Activated naive CD8-positive, alpha-beta T cell (primary cell): ENCODE results near the gene TIMP3.

Source experiments
- H3K27ac Mint-ChIP-seq: one replicate; pipeline ENCODE4 v1.8.0; 2021; ENCODE audit warnings: mixed read lengths
- H3K27me3 Mint-ChIP-seq: one replicate; pipeline ENCODE4 v1.8.0; 2021; ENCODE audit warnings: mixed read lengths
- H3K36me3 Mint-ChIP-seq: one replicate; pipeline ENCODE4 v1.8.0; 2021; ENCODE audit warnings: mixed read lengths
- H3K4me1 Mint-ChIP-seq: one replicate; pipeline ENCODE4 v1.8.0; 2021; ENCODE audit warnings: low read depth, mixed read lengths
- H3K4me3 Mint-ChIP-seq: one replicate; pipeline ENCODE4 v1.8.0; 2021; ENCODE audit warnings: mild to moderate bottlenecking, mixed read lengths
- H3K9me3 Mint-ChIP-seq: one replicate; pipeline ENCODE4 v1.8.0; 2021; ENCODE audit warnings: low read depth, mixed read lengths

The TIMP3 gene

DNA sequence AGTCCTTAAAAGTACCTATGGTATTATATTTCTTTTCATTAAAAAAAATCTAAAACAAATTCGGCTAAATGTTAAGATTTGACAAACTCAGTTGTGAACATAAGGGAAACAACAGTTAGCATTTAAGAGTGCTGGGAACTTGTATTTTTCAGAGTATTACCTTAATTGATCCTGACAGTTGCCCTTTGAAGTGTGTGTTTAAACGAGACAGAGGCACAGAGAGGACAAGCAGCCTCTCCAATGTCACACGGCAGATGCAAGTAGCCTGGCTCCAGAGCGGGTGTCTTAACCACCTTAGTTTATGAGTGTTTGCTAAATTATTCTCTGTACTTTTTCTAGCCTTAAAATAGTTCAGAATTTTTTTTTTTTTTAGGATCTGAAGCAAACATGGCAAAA, 80.9 kb downstream of the TIMP3 start:
- no peaks in the 10 kb centered on the region for H3K27me3 Mint-ChIP-seq
- H3K4me1 Mint-ChIP-seq = peaks cover 17% of the 10 kb centered on the region
- H3K36me3 Mint-ChIP-seq = no peaks in the 10 kb centered on the region
- no peaks in the 10 kb centered on the region for H3K9me3 Mint-ChIP-seq
- H3K4me3 Mint-ChIP-seq = peak overlapping the region; percentile 68
- peak overlapping the region; percentile 50 for H3K27ac Mint-ChIP-seq

DNA sequence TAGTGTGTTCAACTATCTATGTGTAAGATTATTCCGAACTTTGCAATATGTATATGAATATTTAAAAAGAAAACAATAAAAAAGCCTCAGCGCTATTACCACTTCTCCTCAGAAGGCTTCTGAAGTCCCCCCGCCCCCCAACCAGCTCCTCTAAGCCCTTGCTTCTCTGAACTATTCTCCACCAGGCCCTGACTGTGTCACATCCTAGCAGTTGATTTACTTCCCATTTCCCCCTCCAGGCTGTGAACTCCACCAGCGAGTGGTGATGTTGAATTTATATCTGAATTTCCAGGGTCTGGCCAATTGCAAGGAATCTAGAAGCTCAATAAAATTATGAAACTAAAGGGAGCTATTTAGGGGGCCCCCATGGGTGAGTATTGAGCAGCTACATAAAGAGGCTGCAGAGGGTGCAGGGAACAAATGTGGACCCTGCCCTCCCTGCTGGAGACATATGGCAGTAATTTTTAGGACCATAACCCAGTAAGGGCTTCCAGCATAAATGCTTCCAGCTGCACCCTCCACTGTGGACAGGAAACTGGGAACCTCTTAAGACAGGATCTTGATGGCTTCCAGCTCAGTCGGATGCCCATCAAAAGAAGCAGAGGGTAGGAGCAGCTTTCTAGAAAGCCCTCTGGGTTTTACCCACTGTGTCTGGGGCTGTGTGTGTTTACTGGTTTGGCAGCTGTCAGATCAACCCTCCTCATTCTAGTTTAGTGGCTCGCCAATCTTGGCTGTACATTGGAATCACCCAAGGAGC, 81.4 kb downstream of the TIMP3 start:
- Mint-ChIP-seq H3K4me1 (peaks cover 17% of the 10 kb centered on the region), H3K9me3 (no peaks in the 10 kb centered on the region), H3K4me3 (no peak overlapping the region), H3K36me3 (no peaks in the 10 kb centered on the region), H3K27ac (peak overlapping the region; percentile 50), H3K27me3 (no peaks in the 10 kb centered on the region)

DNA sequence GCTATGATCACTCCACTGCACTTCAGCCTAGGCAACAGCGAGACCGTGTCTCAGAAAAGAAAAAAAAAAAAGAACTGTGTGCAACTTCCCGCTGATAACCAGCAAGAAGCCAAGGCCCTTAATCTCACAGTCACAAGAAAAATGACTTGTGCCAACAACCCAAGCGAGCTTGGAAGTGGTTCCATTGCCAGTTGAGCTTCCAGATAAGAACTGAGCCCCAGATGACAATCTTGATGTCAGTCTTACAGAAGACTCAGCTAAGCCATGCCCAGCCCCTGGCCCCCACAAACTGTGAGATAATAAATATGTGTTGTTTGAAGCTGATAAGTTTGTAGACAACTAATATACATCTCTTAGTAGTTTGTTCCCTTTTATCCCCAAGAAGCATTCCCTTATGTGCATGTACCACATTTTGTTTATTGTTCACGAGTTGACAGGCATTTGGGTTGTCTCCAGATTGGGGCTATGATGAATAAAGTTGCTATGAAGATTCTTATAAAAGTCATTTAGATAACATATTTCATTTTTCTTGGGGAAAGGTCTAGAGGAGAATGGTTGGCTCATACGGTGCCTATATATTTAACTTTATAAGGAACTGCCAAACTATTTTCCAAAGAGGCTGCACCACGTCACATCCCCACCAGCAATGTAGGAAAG, 85.9 kb downstream of the TIMP3 start:
- peaks cover under 1% of the 10 kb centered on the region for H3K4me1 Mint-ChIP-seq
- H3K27ac Mint-ChIP-seq = no peak overlapping the region
- no peak overlapping the region for H3K4me3 Mint-ChIP-seq
- H3K9me3 Mint-ChIP-seq = no peaks in the 10 kb centered on the region
- no peaks in the 10 kb centered on the region for H3K27me3 Mint-ChIP-seq
- H3K36me3 Mint-ChIP-seq = no peaks in the 10 kb centered on the region

DNA sequence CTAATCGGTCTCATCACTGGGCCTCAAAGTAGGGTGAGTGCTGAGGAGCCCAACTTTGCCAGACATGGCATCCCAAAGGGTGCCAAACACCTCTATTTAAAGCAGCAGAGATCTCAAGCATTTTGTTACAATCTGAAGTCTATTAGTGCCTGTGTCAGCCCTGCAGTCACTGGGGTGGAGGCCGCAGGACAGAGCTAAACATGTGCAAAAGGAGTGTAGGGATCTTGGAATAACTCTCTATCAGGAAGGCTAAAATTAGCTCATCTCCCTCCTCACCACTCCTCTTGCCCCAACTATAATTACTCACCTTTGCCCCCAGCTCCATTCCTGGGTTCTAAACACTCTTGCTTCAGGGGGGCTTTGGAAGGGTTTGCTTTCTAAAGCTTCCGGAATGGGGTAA, 87.5 kb downstream of the TIMP3 start:
- no peaks in the 10 kb centered on the region for H3K36me3 Mint-ChIP-seq
- no peak overlapping the region for H3K4me3 Mint-ChIP-seq
- H3K27ac Mint-ChIP-seq = no peak overlapping the region
- H3K27me3 Mint-ChIP-seq = no peaks in the 10 kb centered on the region
- H3K4me1 Mint-ChIP-seq = no peaks in the 10 kb centered on the region
- H3K9me3 Mint-ChIP-seq = no peaks in the 10 kb centered on the region

DNA sequence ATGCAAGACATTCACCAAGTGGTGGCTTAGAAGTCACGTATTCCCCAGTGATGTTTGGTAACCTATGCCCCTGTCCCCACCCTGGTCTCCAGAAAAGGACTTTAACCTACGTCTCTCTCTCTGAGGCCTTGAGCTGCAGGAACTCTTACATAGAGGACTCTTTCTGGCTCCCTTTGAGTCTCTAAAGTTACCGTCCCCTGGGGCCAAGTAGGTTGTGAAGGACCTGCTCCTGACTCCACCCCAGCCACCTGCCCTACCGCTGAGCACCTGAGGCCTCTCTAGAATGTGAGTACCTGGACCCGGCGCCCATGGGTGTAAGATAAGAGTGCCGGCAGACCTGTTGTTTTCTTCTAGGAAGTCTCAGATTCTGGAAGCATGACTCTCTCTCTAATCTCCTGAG, 95.4 kb downstream of the TIMP3 start:
- Mint-ChIP-seq H3K4me1 (no peaks in the 10 kb centered on the region), H3K27me3 (no peaks in the 10 kb centered on the region), H3K4me3 (no peak overlapping the region), H3K27ac (no peak overlapping the region), H3K9me3 (no peaks in the 10 kb centered on the region), H3K36me3 (no peaks in the 10 kb centered on the region)

DNA sequence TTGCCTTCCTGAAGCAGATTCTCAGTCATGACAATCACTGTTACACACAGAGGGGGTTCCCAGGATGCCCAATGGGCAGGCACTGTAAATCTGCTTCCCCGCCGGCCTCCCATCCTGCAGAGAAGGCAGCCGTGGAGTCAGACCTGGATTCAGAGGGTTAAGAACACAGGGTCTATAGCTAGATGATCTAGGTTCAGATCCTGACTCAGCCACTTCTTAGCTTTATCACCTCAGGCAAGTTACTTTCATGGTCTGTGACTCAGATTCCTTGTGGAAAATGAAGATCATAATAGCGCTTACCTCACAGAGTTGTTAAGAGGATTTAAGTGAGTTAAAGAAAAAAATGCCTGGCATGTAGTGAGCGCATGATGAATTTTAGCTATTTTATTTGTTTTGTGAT, 95.9 kb downstream of the TIMP3 start:
- Mint-ChIP-seq H3K9me3 (no peaks in the 10 kb centered on the region), H3K27ac (no peak overlapping the region), H3K27me3 (no peaks in the 10 kb centered on the region), H3K36me3 (no peaks in the 10 kb centered on the region), H3K4me3 (no peak overlapping the region), H3K4me1 (no peaks in the 10 kb centered on the region)

DNA sequence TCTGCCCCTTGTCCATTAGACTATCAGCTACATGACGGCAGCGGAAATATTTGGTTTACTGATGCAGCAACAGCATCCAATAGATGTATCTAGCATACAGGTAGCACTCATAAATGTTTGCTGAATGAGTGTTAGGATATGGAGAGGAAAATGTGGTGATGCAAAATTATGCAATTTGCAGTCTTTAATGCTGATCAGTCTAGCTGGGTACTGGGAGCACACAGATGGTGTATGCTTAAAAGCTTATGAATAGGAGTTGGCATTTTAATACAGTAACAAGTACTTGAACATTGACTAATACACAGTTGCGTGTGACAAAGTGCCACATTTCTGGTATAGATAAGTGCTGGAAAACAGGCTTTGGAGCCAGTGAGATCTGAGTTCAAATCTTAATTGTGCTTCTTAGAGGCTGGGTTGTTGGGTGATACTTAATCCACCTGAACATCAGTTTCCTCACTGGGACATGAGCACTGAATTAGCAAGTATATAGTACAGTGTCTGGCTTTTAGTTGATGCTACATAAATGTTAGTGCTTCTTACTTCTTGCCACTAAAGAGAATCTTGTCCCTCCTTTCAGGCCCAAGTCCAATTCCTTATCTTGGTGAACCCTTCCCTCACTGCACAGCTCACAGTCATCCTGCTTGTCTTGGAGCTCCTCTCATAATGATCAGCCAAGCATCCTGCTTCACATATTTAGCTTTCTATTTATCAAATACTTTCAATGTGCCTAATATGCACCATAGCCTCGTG, 99.6 kb downstream of the TIMP3 start:
- Mint-ChIP-seq H3K36me3 (no peaks in the 10 kb centered on the region), H3K27ac (no peak overlapping the region), H3K4me3 (no peak overlapping the region), H3K4me1 (no peaks in the 10 kb centered on the region), H3K27me3 (no peaks in the 10 kb centered on the region), H3K9me3 (no peaks in the 10 kb centered on the region)

DNA sequence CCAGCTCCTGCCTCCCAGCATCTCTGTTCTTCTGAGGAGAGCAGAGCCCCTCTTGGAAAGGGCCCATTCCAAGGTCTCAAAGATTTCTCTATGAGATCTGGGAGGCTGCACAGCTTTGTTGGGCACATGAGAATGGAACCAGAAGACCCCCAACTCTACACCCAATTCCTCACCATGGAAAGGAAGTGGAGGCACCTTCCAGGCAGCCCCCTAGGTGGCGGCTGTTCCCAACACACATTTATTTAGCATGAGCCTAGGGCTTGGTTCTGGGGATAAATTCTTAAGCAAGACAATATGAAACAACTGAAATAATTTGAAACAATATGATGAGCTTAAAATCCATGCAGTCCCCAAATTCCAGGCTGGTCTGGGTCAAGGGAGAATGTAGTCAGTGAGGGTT, 100.4 kb downstream of the TIMP3 start:
- Mint-ChIP-seq H3K27me3 (no peaks in the 10 kb centered on the region), H3K27ac (no peak overlapping the region), H3K36me3 (no peaks in the 10 kb centered on the region), H3K9me3 (no peaks in the 10 kb centered on the region), H3K4me3 (no peak overlapping the region), H3K4me1 (no peaks in the 10 kb centered on the region)

DNA sequence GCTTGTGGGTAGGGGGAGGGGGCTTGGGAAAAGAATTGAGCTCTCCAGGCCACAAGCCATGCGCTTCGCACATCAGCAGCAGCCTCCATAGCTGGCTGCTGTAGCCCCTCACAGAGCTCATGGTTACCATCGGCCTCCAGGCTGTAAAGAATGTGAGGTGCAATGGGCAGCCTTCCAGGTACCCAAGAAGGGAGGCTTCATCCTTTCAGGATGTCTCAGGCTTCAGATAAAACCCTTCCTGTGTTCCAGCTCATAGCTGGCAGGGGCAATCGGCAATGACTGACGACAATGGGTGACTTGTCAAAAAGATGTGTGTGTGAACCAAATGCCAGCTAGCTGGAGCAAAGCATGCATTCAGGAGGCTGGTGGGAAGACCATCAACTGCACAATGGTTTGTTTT, 102.0 kb downstream of the TIMP3 start:
- no peak overlapping the region for H3K27ac Mint-ChIP-seq
- no peak overlapping the region for H3K4me3 Mint-ChIP-seq
- H3K27me3 Mint-ChIP-seq = no peaks in the 10 kb centered on the region
- no peaks in the 10 kb centered on the region for H3K36me3 Mint-ChIP-seq
- H3K4me1 Mint-ChIP-seq = no peaks in the 10 kb centered on the region
- H3K9me3 Mint-ChIP-seq = no peaks in the 10 kb centered on the region

DNA sequence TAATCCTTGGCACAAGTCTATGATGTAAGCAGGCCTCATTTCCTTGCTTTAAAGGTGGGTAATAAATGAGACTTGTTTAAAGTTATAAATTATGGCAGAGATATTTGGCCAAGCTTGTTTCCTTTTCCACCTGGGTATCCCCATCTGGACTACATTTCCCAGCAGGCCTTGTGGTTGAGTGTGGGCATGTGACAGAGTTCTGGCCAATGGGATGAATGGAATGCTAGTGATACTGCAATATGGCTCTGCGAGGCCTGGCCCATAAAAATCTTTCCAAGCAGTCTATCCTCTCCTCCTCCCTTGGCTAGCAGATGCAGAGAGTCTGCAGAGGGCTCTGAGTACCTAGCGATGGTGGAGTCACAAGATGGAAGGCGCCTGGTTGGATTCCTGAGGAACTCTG, 102.5 kb downstream of the TIMP3 start:
- H3K27me3 Mint-ChIP-seq = no peaks in the 10 kb centered on the region
- no peaks in the 10 kb centered on the region for H3K9me3 Mint-ChIP-seq
- H3K36me3 Mint-ChIP-seq = no peaks in the 10 kb centered on the region
- no peaks in the 10 kb centered on the region for H3K4me1 Mint-ChIP-seq
- no peak overlapping the region for H3K4me3 Mint-ChIP-seq
- no peak overlapping the region for H3K27ac Mint-ChIP-seq

DNA sequence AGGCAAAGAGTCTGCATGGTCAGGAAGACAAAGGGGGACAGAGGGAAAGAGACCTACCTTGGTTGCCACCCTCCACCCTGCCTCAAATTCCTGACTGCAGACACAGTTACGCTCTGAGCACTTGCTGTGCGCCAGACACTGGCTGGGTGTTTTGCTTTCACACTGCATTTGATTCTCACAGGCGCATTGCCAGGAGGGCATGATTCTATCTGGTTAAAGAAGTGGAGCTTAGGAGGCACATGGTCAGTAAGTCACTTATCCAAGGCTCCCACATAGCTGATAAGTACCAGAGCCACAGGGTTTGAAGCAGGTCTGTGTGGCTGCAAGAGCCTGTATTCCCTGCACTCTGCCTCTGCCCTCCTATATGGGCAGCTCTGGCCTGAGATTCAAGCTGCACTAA, 103.9 kb downstream of the TIMP3 start:
- H3K27me3 Mint-ChIP-seq = no peaks in the 10 kb centered on the region
- no peaks in the 10 kb centered on the region for H3K36me3 Mint-ChIP-seq
- no peaks in the 10 kb centered on the region for H3K9me3 Mint-ChIP-seq
- no peak overlapping the region for H3K4me3 Mint-ChIP-seq
- H3K4me1 Mint-ChIP-seq = no peaks in the 10 kb centered on the region
- no peak overlapping the region for H3K27ac Mint-ChIP-seq

DNA sequence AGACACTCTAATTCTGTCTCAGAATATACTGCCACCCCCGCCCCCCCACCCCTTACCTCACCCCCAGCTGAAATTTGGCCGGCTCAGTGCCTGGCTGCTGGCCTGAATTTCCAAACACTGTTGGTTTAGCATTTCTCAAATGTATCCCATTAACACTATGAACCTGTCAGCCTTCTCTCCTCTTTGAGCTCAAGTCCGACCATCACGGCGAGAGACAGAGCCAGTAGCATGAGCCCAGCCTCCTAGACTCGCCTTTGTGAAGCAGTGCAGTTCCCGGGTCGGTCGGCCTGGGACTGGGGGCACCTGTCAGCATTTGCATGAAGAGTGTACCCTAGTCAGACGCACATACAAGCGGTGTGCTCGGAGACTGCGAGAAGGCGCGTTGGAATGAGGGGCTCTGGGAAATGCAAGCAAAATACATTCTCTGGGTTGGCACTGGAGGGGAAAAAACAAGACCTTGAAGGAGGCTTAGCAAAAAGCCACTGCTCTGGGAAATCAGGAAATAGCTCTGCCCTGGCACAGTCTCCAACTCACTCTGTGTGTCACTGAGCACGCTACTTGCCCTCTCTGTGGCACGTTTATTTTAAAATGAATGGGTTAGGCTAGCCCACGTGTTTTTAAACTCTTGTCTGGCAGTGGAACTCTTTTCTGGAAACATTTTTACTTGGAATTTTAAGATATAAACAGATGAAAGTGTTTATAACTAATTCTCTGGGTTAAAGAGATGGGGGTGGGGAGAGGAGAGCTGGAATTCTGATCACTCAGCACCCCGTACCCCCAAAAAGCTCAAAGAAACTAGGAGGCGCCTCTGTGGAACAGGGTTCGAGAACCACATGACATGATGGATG, 108.3 kb downstream of the TIMP3 start:
- Mint-ChIP-seq H3K36me3 (no peaks in the 10 kb centered on the region), H3K4me3 (no peak overlapping the region), H3K9me3 (no peaks in the 10 kb centered on the region), H3K27ac (no peak overlapping the region), H3K4me1 (no peaks in the 10 kb centered on the region), H3K27me3 (no peaks in the 10 kb centered on the region)

DNA sequence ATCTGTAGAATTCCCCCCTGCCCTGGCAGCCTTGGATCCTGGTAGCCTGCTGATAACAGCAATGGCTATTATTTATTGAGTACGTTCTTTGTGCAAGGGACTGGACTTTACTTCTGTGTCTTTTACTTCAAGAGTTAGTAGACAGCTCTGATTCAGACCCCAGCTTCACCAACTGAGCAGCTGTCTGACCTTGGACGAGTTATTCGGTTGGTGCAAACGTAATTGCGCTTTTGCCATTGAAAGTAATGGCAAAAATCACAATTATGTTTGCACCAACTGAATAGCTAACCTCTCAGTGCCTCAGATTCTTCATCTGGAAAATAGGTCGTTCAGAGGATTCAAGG, 108.9 kb downstream of the TIMP3 start:
- Mint-ChIP-seq H3K27me3 (no peaks in the 10 kb centered on the region), H3K4me3 (no peak overlapping the region), H3K36me3 (peaks cover 2% of the 10 kb centered on the region), H3K27ac (no peak overlapping the region), H3K9me3 (peaks cover 3% of the 10 kb centered on the region), H3K4me1 (no peaks in the 10 kb centered on the region)

DNA sequence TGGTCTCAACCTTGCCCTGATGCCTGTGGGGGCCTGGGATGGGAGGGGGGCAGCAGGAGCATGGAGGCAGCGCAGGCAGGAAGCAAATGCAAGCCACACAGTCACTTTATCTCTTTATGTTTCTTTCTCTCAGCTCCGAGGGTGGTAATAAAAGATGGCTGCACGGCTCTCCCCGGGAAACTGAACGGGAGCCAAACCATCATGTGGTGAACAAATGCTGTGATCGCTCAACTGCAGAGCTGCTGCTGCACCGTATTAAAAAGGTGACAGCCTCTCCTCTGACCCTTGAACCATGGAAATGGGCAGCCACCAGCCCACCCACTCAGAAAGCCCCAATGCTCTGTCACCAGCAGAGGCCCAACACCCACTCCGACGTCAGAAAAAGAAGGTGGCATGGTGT, 110.0 kb downstream of the TIMP3 start:
- H3K4me3 Mint-ChIP-seq = no peak overlapping the region
- peaks cover 14% of the 10 kb centered on the region for H3K9me3 Mint-ChIP-seq
- H3K36me3 Mint-ChIP-seq = peaks cover 6% of the 10 kb centered on the region
- H3K27me3 Mint-ChIP-seq = no peaks in the 10 kb centered on the region
- H3K27ac Mint-ChIP-seq = no peak overlapping the region
- no peaks in the 10 kb centered on the region for H3K4me1 Mint-ChIP-seq
